ENCODE results near the gene ALK.

The ALK gene

DNA sequence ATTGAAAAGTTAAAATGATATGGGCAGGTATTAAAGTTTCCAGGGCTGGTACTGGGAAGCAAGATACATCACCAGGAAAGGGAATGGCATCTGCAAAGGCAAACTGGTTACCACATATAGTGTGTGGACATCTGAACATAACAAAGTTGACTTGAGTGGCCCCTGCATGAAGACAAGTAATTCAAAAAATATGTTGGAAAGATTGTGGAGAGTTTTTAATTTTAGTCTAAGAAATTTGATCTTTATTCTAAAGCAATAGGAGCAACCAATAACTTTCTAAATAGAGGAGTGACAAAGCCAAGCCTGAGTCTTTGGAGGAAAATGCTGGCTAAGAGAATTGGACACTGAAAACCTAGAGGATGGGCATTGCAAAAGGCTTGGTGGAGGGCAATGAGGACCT lies 278.2 kb downstream of the ALK start:
- DNase-seq = no peak

- DNase-seq = no peak
Observed at GRCh38 chr2:29640360-29640759, 281.0 kb downstream of the ALK start.

DNA sequence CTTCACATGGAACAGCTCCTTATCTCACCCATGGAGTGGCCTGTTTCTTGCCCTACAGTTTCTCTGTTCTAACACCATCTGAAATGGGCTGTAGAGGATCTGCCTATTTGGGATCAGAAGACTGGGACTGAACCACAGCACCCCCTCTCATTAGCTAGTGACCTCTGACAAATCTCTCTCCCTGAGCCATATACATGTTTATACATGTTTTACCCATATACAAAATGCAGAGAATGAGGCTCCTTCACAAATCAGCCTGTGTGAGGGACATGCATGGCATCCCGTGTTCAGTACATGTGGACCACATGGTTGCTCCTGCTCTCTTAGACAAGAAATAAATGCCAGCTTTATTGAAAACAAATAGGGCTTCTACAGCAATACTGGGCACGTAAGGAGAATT lies 282.7 kb downstream of the ALK start:
- DNase-seq = no peak

DNA sequence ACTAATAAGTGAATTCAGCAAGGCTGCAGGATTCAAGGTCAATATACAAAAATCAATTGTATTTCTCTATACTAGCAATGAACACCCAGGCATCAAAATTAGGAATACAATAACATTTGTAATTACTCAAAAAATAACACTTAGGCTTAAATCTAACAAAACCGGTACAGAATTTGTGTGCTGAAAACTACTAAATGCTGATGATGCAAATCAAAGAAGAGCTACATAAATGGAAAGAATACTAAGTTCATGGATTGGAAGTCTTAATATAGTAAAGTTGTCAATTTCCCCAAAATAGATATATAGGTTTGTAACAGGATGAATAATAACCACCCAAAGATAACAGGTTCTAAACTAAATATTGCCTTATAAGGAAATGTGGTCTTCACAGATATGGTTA lies 286.5 kb downstream of the ALK start:
- no peak for DNase-seq

DNA sequence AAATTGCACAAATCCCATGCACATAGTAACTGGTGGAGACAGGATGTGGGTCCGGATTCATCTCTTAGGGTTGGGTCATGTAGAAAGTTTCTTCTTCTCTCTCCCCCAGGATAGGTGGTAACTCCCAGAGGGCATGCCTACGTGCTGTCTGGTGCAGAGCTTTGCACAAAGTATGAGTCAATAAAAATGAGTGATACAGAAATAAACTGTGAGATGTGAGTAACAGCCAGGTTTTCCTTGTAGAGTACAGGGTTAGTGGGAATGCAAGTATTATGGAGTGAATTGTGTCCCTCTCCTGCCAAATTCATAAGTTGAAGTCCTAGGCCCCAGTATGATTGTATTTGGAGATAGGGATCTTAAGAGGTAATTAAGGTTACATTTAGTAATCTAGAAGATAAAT lies 289.4 kb downstream of the ALK start:
- no peak for DNase-seq

DNA sequence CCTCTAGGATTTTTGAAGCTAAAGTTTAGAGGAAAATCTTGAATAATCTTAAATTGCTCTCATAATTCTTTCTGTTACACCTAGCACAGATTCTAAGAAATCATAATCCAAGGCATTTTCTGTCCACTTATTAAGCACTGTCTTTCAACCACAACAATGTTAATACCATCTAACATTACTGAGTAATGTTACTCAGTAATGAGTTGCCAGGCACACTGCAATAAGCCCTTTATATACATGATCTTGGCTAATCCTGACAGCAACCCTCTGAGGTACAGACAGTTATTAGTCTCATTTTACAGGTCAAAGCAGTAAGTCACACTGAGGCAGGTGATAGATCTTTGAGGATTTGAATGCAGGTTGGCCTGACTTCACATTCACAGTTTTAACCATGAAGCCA lies 291.9 kb downstream of the ALK start:
- DNase-seq = no peak

GRCh38 chr2:29628862-29629261 lies 292.5 kb downstream of the ALK start:
- peak in 1 of 2 experiments; percentile 14 for DNase-seq

DNA sequence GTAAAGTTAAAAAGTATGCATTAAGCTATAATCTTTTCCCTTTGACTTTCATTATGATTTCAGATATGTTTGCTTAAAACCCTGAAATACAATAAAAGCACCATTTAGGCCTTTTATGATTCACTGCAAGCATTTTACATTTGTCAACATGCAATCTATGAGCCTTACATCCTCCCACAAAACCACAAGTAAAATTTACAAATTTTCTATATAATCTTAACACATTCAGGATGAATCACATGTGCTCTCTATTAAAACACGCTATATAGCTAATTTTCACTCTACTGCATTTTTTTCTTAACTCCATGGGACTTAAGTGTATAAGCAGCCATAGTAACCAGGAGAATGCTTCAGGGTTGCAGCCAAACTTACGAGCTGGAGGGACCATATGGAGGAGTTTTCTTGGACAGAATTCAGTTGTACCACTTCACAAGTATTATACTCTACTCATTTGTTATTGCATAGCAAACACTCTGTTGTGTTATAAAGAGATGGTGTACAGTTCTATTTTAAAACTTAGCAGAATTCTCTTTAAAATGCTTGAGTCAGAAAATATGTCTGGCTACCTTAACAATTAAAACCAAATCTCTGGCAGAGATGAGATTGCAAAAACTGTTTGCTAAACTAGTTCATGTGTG lies 293.2 kb downstream of the ALK start:
- peak; percentile 21 to 72 for DNase-seq

DNA sequence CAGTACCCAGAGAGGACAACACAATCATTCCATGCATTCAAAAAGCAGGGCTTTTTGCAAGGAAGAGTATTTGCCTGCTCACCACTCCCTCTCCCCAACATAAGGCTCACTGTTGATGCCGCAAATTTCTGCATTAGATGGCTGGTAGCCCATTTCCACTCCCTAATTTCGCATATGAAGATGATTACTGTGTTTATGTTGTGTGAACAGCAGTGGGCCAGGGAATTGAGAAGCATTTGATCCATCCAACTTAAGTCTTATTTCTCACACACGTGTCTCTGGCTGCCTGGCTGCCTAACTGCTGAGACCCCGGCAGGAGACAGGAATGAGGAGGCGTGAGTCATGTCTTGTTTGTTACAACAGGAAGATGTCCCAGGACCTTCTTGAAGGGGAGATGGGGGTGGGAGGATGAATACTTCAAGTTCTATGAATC lies 294.1 kb downstream of the ALK start:
- DNase-seq = no peak

DNA sequence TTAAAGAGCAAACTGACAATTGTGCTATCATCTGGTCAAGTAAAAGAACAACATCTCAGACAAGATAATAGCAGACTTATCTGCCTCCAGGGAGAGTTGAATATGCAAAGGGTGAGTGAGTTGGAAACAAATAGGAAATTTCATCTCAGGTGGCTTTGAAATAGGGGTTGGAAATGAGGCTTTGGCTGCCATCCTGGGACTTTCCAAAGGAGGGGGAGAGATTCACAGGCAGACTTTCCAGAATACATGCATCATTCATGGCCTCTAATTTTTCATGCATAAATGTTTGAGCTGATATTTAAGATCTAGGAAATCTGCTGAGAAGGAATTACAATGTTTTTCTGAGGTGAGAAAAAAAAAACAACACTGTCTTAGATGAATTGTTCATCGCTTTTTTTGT lies 300.5 kb downstream of the ALK start:
- no peak for DNase-seq

GRCh38 chr2:29619689-29620088 lies 301.7 kb downstream of the ALK start:
- no peak for DNase-seq

DNA sequence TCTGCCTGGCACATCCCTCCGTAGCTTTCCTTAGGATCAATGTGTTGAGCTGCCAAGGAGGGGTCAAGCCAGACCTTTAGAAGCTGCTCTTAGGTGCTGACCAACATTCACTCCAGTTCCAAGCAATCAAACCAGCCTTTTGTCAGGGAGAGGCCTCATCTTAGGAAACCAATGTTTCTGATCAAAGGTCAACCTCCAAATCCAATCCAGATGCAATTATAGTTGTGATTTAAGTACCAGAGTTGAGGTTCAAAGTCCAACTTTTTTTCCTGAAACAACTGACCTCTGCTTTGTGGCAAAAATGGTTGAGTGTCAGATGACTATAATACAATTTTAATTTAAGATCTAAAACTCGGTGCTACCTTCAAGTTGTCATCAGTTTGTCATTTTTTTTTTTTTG lies 303.4 kb downstream of the ALK start:
- no peak for DNase-seq

DNA sequence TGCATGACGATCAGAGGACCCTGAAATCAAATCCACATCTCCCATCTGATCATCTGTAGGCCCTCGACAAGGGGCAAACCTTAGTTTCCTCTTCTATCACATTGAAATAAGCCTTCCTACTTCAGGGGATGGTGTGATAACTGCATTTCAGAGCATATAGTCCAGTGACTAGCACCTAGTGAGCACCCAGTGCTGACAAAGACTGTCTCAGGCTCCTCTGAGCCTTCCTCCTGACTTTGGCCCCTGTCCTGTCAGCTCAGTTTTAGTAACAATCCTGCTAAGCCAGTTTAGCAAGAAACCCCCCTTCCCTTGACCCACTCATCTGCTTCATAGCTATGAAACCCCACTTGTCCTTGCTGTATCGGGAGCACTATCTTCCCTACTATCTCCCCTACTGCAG lies 304.0 kb downstream of the ALK start:
- DNase-seq = no peak

- no peak for DNase-seq
Observed at GRCh38 chr2:29616569-29616968, 304.8 kb downstream of the ALK start.

GRCh38 chr2:29615841-29616240 lies 305.5 kb downstream of the ALK start:
- no peak for DNase-seq

- DNase-seq = no peak
Observed at GRCh38 chr2:29615183-29615582, 306.2 kb downstream of the ALK start.

DNA sequence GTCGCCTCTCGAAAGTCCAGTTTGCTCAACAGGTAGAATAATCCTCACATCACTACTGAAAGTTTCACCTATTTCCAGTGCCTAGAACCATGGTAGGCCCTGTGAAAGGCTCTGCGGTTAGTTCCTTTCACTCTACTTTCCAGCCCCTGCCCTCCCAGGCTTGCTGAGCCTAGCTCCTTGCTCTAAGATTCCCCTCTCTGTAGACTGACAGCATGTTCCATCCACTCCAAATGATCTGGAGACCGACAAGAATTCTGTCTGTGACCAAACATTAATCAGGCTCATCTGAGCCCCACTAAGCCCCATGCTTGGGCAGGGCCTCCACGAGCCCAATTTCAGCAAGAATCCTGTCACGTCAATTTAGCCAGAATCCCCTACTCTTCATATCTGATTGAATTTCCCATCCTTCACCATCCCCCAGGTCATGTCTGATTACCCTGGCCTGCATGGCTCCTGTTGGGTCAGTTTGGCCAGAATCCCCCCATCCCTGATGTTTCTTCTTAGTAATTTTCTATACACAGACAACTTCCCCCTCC lies 307.0 kb downstream of the ALK start:
- no peak for DNase-seq

- no peak for DNase-seq
Observed at GRCh38 chr2:29613792-29614266, 307.6 kb downstream of the ALK start.

DNA sequence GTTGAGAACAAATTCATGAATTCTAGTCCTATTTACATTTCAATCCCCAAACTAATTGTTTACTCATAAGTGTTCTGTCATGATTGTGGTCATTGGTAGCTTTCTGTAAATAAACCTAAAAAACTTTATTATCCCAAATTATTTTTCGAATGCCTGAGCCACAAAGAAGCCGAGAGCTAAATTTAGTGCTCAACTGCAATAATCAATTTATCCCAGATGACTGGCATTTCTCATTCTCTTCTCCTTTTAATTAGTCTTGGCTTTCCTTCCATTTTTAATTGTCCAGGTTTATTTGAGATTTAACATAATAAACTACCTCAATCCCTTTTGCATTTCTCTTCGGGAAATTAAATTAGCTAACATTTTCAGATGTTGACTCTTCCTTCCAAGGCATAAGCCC lies 308.3 kb downstream of the ALK start:
- no peak for DNase-seq

DNA sequence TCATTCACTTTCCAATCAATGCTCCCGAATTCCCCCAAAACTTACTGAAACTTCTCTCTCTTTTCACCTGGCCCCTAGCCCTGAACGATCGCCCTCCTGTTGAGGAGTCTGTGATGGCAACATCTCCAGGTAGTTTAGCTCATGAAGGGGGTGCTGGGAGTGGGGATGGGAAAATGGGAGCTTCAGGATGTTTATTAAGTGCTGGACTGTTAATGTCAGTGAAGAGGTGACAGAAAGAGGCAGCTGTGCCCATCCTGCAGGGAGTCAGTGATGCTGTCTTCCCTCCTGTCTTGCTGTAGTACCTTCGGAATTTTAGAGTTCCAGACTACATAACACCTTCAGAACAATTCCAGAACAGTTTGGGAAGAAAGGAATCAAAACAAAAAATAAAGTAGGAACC lies 308.8 kb downstream of the ALK start:
- no peak for DNase-seq

- DNase-seq = no peak
Observed at GRCh38 chr2:29611850-29612249, 309.5 kb downstream of the ALK start.

- DNase-seq = no peak
Observed at GRCh38 chr2:29611261-29611660, 310.1 kb downstream of the ALK start.

DNA sequence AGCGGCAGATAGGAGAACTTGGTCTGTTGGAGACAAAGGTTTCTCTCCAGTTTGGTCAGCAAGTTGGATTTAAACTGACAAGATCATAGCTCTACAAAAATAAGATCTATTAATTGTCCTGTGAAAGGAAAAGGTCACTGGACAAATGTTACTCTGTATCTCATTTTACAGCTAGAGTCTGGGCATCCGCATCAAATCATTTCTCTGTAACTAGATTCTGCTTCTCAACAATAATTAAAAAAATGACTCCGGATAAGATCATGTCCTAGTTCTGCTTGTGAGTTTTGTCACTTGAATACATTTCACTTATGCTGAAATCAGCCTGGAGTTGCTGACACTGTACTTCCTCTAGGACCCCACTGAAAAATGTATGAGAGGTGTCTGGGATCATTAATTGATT lies 310.8 kb downstream of the ALK start:
- DNase-seq = no peak

GRCh38 chr2:29607038-29607420 lies 314.4 kb downstream of the ALK start:
- no peak for DNase-seq

All from NCI-H524 (cell line).